ENCODE measurements around the gene MUC13. TPM values are rescaled to one million over a fixed set of nuclear protein-coding genes. Genes with fewer than 3 reads are reported as not detected.

The MUC13 gene
- total and polyA plus RNA-seq, 9 of the 15 experiments (the other 6 are each of a cell fraction or from before 2014, with no cell fraction given) = 0.09 TPM; not detected in 8

GRCh38 chr3:124919756-124920155 lies 14.8 kb downstream of the MUC13 start (continued):
- no peak for TF ChIP-seq STAT5B (CRISPR knock-in tag; IDR thresholded peaks at IDR 0.05)

GRCh38 chr3:124918524-124918923 lies 16.0 kb downstream of the MUC13 start:
- no peak overlapping the region for H3K4me2 ChIP-seq (ENCODE audit: insufficient read depth, low read length)
- DNase-seq (ENCODE audit: extremely low read depth in 1 of 4, low spot score in 3 of 4) (no peak), ATAC-seq (no peak), FAIRE-seq (no peak)
- no TSS peak for BruUV-seq (replicated peaks)
- no peak overlapping the region for H3K27ac ChIP-seq (ENCODE audit: extremely low read depth, low read depth, low read length)
- no peaks in the 10 kb centered on the region for H3K79me2 ChIP-seq (ENCODE audit: control insufficient read depth, insufficient read depth, low read length)
- in situ Hi-C loops (cut with MboI) (no loop called here), intact Hi-C loops (cut with micrococcal nuclease) (no loop called here)
- H3K9ac ChIP-seq (ENCODE audit: insufficient read depth in 1 of 2, low read depth in 2 of 2, low read length in 2 of 2) = no peak overlapping the region
- no peaks in the 10 kb centered on the region for H3K9me3 ChIP-seq (replicated peaks; ENCODE audit: control insufficient read depth, insufficient read depth, low read depth, low read length)
- H3K27me3 ChIP-seq (ENCODE audit: control insufficient read depth in 2 of 2, insufficient read depth in 2 of 2, low read length in 2 of 2) = peaks cover 2 to 24% of the 10 kb centered on the region in 2 experiments; a peak in 3 of 5 replicates
- 0% methylated on average over 2 of the region's 2 CpGs for WGBS (ENCODE audit: insufficient coverage, low coverage, missing lambda C conversion rate)
- ChIA-PET CTCF (ENCODE audit: low intra/inter-chr PET ratio) (no interaction called here), POLR2A (interaction anchor here (0.6 kb wide), 1 partner anchor 11 kb away, joined by 3 read pairs; no protein-coding TSS in a partner anchor)
- no peaks in the 10 kb centered on the region; the same call in 1 of the 2 replicates for H4K20me1 ChIP-seq (replicated peaks; ENCODE audit: control insufficient read depth, insufficient read depth, low read length)
- no peak overlapping the region for H2AFZ ChIP-seq (ENCODE audit: low read depth, low read length)
- no peaks in the 10 kb centered on the region for H3K4me1 ChIP-seq (replicated peaks in 1 of 2; ENCODE audit: control insufficient read depth in 2 of 2, insufficient read depth in 2 of 2, low read length in 2 of 2)
- no peaks in the 10 kb centered on the region for H3K36me3 ChIP-seq (ENCODE audit: control insufficient read depth, insufficient read depth, low read length)
- no peaks in the 10 kb centered on the region for H3K9me1 ChIP-seq (ENCODE audit: control insufficient read depth, insufficient read depth, low read length)
- no peak overlapping the region for H3K4me3 ChIP-seq
- TF ChIP-seq ZC3H8 (IDR thresholded peaks at IDR 0.05) (no peak), CEBPB (tag; IDR thresholded peaks at IDR 0.05) (no peak), PTBP1 (IDR thresholded peaks at IDR 0.05; ENCODE audit: low read depth, low read length) (no peak), ETV1 (tag; conservative IDR thresholded peaks at IDR 0.05; ENCODE audit: low read depth) (no peak), ZBTB43 (CRISPR knock-in tag; IDR thresholded peaks at IDR 0.05) (no peak), TARDBP (IDR thresholded peaks at IDR 0.05) (no peak), SMARCB1 (IDR thresholded peaks at IDR 0.05; ENCODE audit: insufficient read length, low read depth) (no peak), RBM15 (IDR thresholded peaks at IDR 0.05; ENCODE audit: insufficient read depth, low read length) (no peak), ZNF280A (IDR thresholded peaks at IDR 0.05; ENCODE audit: low read depth, partially characterized antibody) (no peak), CHD4 (IDR thresholded peaks at IDR 0.05; ENCODE audit: insufficient read depth, insufficient replicate concordance, low read depth, low read length, poor library complexity, severe bottlenecking) (no peak), RAD21 (CRISPR knock-in tag; conservative IDR thresholded peaks at IDR 0.05 in 1 of 2, IDR thresholded peaks at IDR 0.05 in 1 of 2) (no peak), PHTF2 (CRISPR knock-in tag; IDR thresholded peaks at IDR 0.05) (no peak)

All from K562 (cell line).